DMS 273 (cell line): ENCODE results near the gene EIF2S2.
A peak's percentile ranks its signal among the peaks of the same experiment; 100 is the strongest.

Source experiments
- DNase-seq: peaks from one replicate; lab custom pipeline; 2025; ENCODE audit not compliant: unreplicated experiment; lab: John Stamatoyannopoulos, UW

Gene EIF2S2

GRCh38 chr20:34089655-34090345, 22.2 kb downstream of the EIF2S2 start:
- peak; percentile 28 for DNase-seq

GRCh38 chr20:34089175-34089479, 22.9 kb downstream of the EIF2S2 start:
- DNase-seq = no peak

- no peak for DNase-seq
Observed at GRCh38 chr20:34088305-34089174, 23.5 kb downstream of the EIF2S2 start.

DNA sequence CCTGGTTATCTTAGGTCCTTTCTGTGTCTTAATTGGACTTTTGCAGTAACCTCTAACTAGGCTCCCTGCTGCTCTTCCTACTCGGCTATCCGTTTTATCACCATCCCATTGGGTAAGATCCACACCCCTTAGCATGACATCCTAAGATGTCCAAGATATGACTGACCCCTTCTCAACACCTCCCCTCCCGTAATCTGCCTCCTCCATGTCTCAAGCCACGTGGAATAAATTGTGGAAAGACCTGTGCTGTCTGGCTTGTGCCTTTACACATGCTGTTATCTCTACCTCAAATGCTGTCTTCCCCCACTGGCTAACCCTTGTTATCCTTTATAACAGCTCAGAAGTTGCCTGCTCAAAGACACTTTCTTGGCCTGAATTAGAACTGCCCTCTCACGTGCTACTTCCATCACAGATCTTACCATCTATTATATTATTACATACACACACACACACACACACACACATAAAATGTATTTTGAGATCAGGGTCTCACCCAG, 26.5 kb downstream of the EIF2S2 start:
- no peak for DNase-seq

GRCh38 chr20:34084227-34084923, 27.7 kb downstream of the EIF2S2 start:
- DNase-seq = peak; percentile 24

GRCh38 chr20:34083781-34084180, 28.3 kb downstream of the EIF2S2 start:
- DNase-seq = no peak

GRCh38 chr20:34083137-34083536, 28.9 kb downstream of the EIF2S2 start:
- peak; percentile 70 for DNase-seq

DNA sequence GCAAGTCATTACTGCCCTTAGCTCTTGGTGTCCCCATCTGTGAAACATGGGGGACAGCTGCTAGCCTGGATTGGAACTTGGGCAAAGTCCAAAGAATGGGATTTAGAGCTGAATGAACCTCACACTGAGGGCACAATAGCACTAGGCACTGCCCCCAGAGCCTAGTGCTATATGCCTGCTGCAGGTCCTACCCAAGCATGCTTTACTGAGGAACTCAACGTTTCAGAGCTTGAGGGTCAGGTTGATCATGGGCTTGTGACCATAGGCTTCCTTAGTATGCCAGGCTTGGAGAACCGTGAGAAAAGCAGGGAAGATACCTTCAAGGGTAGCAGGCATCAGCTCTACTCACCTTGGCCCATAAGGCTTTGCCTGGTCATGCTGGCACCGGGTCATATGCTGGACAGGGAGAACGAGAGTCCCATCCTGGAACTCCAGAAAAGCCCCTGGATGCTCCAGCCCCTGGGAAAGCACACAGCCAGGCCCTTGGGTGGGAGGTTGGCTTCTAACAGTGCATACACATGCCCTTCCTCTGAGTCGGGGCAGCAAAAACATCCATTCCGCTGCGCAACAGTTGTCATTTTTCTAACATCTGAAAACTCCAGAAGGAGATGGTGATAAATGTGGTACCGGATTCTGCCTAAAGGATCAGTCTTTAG, 29.7 kb downstream of the EIF2S2 start:
- DNase-seq = peak; percentile 33

- no peak for DNase-seq
Observed at GRCh38 chr20:34079818-34080217, 32.2 kb downstream of the EIF2S2 start.

DNA sequence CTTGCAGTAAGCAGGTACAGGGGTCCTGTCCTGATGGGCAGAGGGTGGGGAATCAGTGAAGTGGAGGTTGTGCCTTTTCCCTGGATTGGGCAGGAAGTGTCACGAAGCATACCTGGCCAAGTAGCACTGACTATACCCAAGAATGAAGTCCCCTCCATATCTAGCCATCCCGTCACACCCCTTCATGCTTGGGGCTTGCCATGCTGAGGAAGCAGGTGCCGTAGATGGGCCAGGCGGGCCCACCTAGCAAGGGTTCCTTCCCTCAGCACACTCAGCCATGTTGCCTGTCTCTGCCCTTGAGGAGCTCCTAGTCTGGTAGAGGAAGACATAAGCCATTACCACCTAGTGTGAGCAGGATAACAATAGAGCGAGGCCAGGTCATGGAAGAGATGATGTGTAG, 33.5 kb downstream of the EIF2S2 start:
- no peak for DNase-seq

- no peak for DNase-seq
Observed at GRCh38 chr20:34076952-34077351, 35.1 kb downstream of the EIF2S2 start.

- DNase-seq = no peak
Observed at GRCh38 chr20:34075647-34076046, 36.4 kb downstream of the EIF2S2 start.

DNA sequence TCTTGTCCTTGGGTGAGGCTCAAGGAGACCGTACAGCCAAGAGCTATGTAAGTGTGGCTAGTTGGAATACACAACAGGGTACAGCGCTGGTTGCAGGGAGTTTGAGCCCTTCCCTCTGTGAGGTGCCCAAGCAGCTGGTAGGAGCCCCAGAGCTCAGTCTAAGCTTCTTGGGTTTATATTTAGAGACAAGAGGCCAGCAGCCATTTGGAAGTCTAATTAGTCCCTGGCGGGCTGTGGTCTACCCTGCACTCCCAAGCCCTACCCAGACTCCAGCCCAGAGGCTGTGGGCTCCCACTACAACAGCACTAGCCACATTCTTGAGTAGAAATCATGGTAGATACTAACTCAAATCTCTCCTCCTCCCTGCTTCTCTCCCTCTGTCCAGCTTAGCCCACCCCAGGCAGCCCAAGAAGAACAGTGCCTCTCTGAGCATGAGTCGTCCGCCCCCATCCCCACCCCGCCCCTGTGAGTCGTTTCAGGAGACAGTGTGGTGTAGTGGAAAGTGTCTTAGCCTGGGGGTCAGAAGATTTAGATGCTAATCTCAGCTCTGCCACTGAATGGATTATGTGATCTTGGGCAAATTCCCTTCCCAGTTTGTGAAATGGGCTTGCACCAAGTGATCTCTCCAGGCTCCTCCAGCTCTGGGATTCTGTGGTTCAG, 37.8 kb downstream of the EIF2S2 start:
- no peak for DNase-seq

DNA sequence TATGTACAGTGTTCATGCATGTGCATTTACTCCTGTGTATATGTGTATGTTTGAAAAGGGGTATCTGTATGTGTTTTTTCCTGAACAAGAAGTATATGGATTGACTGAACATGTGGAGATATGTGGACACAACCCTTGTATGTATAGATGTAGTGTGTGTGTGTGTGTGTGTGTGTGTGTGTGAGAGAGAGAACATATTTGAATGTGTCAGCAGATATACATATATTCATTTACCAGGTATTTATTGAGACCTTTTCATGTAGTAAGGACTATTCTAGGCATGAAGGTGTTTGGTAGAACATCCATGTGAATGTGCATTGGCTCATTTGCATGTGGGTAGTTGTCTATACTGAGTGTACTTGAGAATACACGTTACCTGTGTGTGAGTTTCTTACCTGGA, 39.3 kb downstream of the EIF2S2 start:
- no peak for DNase-seq

GRCh38 chr20:34072076-34072475, 40.0 kb downstream of the EIF2S2 start:
- no peak for DNase-seq

- DNase-seq = no peak
Observed at GRCh38 chr20:34070859-34071258, 41.2 kb downstream of the EIF2S2 start.

GRCh38 chr20:34070079-34070439, 42.0 kb downstream of the EIF2S2 start:
- no peak for DNase-seq

DNA sequence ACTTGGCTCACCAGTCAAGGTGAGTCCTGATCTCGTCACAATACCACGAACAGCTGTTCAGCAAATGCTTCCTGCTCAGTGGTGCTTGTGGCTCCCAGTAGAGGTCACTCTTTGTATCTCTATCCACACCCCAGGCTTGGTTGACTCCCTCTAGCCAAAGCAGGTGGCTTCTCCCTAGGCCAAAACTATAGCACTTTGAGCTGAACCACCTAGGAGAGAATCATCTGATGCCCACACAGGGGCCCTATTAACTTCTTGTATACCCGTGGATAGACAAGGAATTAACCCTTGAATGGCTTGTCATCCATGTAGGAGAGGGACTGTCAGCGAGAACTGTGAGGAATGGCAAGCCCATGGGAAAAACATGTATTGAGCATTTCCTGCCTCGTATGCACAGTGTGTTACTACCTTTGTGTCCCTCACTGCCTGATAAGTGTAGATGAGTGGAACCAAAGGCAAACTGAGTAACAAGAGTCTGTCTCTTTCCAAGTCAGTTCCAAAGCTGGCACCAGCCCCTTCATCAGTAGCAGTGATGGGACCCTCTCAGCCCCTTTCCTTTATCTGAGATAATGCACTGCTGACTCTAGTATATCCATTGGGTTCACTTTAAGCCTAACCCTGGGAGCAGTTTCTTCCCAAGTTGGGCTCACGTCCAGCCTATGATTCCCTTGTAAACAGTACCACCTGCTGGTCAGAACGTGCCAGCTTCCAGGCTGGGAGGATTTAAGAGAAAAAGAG, 42.5 kb downstream of the EIF2S2 start:
- peak; percentile 92 for DNase-seq

- DNase-seq = no peak
Observed at GRCh38 chr20:34068001-34068400, 44.0 kb downstream of the EIF2S2 start.

DNA sequence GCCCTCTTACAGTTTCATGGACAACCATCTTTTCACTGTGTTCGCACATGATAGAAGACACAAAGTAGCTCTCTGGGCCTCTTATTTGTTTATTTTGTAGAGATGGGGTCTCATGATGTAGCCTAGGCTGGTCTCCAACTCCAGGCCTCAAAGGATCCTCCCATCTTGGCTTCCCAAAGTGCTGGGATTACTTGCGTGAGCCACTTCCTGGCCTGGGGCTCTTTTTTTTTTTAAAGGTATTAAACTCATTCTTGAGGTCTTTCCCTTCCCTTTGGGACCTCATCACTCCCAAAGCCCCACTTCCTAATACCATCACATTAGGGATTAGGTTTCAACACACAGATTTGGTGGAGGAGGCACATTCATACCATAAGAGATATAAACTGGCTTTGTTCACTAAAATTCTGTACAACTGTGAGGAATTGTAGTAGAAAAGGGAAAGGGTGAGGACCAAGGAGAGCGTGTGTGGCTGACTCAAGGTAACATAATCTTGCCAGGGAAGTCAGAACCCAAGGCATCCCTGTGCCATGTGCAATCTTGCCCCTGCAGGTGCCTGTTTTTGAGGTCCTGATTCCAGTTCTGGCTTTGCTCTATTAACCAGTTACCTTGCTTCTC, 45.5 kb downstream of the EIF2S2 start:
- no peak for DNase-seq
